PC-3 (cell line): Measurements from ENCODE around the gene GPR179. TPM values are rescaled to one million over a fixed set of nuclear protein-coding genes. Genes with fewer than 3 reads are reported as not detected.

Source experiments
- ATAC-seq: fragments of 200-7000 bp; cut with Tn5 transposase; 2 replicates; pipeline ENCODE4 v1.9.1; 2020; ENCODE audit warnings: mild to moderate bottlenecking, moderate library complexity
- BruUV-seq: library from RNA; stranded (reverse); fragments of 400-500 nt; replicated peaks from 2 replicates; lab custom pipeline; 2021; lab: Mats Ljungman, UMichigan
- CTCF ChIA-PET: fragments of 300-600 bp; sonication (Branson Sonifier 250); formaldehyde crosslinking; loops from one replicate; lab custom pipeline; 2022; ENCODE audit warnings: antibody characterized with exemption; lab: Charles Lee
- POLR2A ChIA-PET: fragments of 300-600 bp; sonication (Branson Sonifier 250); formaldehyde crosslinking; loops from one replicate; lab custom pipeline; 2022; ENCODE audit warnings: antibody characterized with exemption; ENCODE audit not compliant: unreplicated experiment; lab: Charles Lee
- DNase-seq: peaks from one replicate; pipeline ENCODE4 v3.0.0-alpha.2; 2015
- H2AFZ ChIP-seq: fragments of 300-600 bp; sonication (generic); 2 replicates; pipeline ENCODE4 v1.6.0; 2016; ENCODE audit warnings: antibody characterized with exemption, low read length
- H3F3A ChIP-seq: fragments of 300-600 bp; sonication (generic); one replicate; pipeline ENCODE4 v1.6.0; 2017; ENCODE audit warnings: antibody characterized with exemption, low read length, control low read depth, mild to moderate bottlenecking; ENCODE audit not compliant: unreplicated experiment
- H3K27ac ChIP-seq: fragments of 300-600 bp; sonication (generic); 2 replicates; pipeline ENCODE4 v1.5.1; 2016; ENCODE audit warnings: mild to moderate bottlenecking, low read length
- H3K27me3 ChIP-seq: fragments of 300-600 bp; sonication (generic); 2 replicates; pipeline ENCODE4 v1.6.1; 2016; ENCODE audit warnings: low read length, mixed read lengths
- H3K36me3 ChIP-seq: fragments of 300-600 bp; sonication (generic); 2 replicates; pipeline ENCODE4 v1.6.1; 2016; ENCODE audit warnings: low read depth, mixed run types, low read length, mixed read lengths
- H3K4me1 ChIP-seq: fragments of 300-600 bp; sonication (generic); 2 replicates; pipeline ENCODE4 v1.5.1; 2016; ENCODE audit warnings: low read length; ENCODE audit not compliant: insufficient read depth
- H3K4me2 ChIP-seq: fragments of 300-600 bp; sonication (generic); 2 replicates; pipeline ENCODE4 v1.6.0; 2016; ENCODE audit warnings: low read length
- H3K4me3 ChIP-seq: fragments of 300-600 bp; sonication (generic); 2 replicates; pipeline ENCODE4 v1.5.1; 2016; ENCODE audit warnings: mild to moderate bottlenecking, low read length, mixed read lengths
- H3K79me2 ChIP-seq: fragments of 300-600 bp; sonication (generic); 2 replicates; pipeline ENCODE4 v1.6.1; 2017; ENCODE audit warnings: low read length, mixed read lengths
- H3K9ac ChIP-seq: fragments of 300-600 bp; sonication (generic); 2 replicates; pipeline ENCODE4 v1.6.0; 2016; ENCODE audit warnings: mild to moderate bottlenecking, low read length
- H3K9me2 ChIP-seq: fragments of 300-600 bp; sonication (generic); replicated peaks from 2 replicates; pipeline ENCODE4 v1.6.1; 2016; ENCODE audit warnings: mixed run types, low read length, mixed read lengths
- H3K9me3 ChIP-seq: fragments of 300-600 bp; sonication (generic); 2 replicates; pipeline ENCODE4 v1.6.1; 2016; ENCODE audit warnings: low read length, mixed read lengths
- H4K20me1 ChIP-seq: fragments of 300-600 bp; sonication (generic); 2 replicates; pipeline ENCODE4 v1.6.1; 2016; ENCODE audit warnings: low read length, mixed read lengths
- EZH2 ChIP-seq: fragments of 300-600 bp; sonication (generic); IDR thresholded peaks from one replicate; pipeline ENCODE4 v1.6.1; 2017; ENCODE audit warnings: antibody characterized with exemption, mild to moderate bottlenecking, low read length; ENCODE audit not compliant: unreplicated experiment
- EZH2phosphoT487 ChIP-seq: fragments of 300-600 bp; sonication (generic); IDR thresholded peaks from 2 replicates; pipeline ENCODE4 v1.6.1; 2018; ENCODE audit warnings: mild to moderate bottlenecking, antibody characterized with exemption, low read length, borderline replicate concordance
- intact Hi-C: fragments of 100-400 bp; cut with micrococcal nuclease; formaldehyde crosslinking; loops from 2 replicates; pipeline ENCODE4 v1.9.0; 2023
- total RNA-seq: library from RNA; depleted of rRNA; stranded (reverse); fragments of >200 nt; gene quantifications from 2 replicates; pipeline ENCODE4 v1.2.3, GENCODE V29; 2014
- TF ChIP-seq, protein P1 (sequence below): fragments of 300-600 bp; sonication (generic); conservative IDR thresholded peaks from 2 replicates; pipeline ENCODE4 v1.5.1; 2017; ENCODE audit warnings: antibody characterized with exemption, low read depth, mild to moderate bottlenecking, low read length

GPR179 gene
- total RNA-seq, 1 experiment from 2014 or later, result not detected

DNA sequence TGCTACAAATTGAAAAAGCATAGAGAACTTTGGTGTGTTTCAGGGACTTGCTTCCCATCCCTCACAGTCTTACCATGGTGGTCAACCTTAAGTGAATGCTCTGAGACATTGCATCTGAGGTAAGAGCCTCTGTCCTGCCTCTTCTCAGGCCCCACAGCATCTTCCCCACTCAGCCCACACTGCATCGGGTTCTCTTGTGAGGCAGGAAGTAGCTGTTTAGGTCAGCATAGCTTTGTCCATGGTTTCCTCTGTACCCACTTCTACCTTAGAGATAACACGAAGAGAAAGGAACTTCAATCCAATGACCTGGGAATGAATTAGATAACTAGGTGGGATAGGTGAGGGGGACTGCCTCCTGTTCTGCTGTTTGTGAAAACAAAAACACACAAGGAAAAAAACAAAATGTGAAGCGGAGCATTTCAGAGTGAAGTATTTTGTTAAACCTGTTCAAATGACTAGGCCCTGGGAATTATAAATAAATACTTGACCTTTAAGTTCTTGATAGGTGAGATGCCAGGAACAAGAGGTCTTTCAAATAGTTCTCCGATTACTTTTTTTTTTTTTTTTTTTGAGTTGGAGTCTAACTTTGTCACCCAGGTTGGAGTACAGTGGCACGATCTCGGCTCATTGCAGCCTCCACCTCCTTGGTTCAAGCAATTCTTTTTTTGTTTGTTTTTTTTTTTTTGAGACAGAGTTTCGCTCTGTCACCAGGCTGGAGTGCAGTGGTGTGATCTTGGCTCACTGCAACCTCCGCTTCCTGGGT, 25.5 kb upstream of the GPR179 start:
- POLR2A ChIA-PET, result no interaction called here
- Histone ChIP-seq H3K9ac (no peak overlapping the region), H3K9me3 (no peaks in the 10 kb centered on the region), H3K4me1 (no peaks in the 10 kb centered on the region), H3K27me3 (no peaks in the 10 kb centered on the region), H3K36me3 (no peaks in the 10 kb centered on the region), H3K4me3 (no peak overlapping the region), H3K79me2 (no peaks in the 10 kb centered on the region), H3F3A (no peaks in the 10 kb centered on the region), H2AFZ (no peak overlapping the region), H3K27ac (no peak overlapping the region), H3K4me2 (no peak overlapping the region), H3K9me2 (no peaks in the 10 kb centered on the region), H4K20me1 (no peaks in the 10 kb centered on the region)
- ATAC-seq (no peak), DNase-seq (no peak)
- TF ChIP-seq, protein P1, sequence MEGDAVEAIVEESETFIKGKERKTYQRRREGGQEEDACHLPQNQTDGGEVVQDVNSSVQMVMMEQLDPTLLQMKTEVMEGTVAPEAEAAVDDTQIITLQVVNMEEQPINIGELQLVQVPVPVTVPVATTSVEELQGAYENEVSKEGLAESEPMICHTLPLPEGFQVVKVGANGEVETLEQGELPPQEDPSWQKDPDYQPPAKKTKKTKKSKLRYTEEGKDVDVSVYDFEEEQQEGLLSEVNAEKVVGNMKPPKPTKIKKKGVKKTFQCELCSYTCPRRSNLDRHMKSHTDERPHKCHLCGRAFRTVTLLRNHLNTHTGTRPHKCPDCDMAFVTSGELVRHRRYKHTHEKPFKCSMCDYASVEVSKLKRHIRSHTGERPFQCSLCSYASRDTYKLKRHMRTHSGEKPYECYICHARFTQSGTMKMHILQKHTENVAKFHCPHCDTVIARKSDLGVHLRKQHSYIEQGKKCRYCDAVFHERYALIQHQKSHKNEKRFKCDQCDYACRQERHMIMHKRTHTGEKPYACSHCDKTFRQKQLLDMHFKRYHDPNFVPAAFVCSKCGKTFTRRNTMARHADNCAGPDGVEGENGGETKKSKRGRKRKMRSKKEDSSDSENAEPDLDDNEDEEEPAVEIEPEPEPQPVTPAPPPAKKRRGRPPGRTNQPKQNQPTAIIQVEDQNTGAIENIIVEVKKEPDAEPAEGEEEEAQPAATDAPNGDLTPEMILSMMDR, result no peak
- TF ChIP-seq EZH2phosphoT487, result no peak
- TF ChIP-seq EZH2, result no peak
- intact Hi-C loops, result no loop called here
- no TSS peak for BruUV-seq
- CTCF ChIA-PET, result no interaction called here

DNA sequence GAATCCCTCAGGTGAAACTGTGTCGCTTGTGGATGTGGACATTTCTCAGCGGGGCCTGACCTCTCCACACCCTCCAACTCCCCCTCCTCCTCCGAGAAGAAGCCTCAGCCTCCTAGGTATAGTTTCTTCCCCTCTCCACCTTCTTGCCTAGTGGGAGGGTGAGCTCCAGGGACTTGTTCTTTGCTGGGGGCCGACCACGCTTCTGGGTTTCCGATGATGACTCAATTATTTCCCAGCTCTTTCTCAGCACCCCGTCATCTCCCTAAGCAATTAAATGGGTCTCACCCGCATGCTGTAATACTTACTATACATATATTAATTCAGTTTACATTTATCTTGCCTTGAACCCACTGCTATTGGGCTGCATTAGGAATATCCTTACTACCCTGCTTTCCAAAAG, 21.0 kb upstream of the GPR179 start:
- CTCF ChIA-PET, result no interaction called here

DNA sequence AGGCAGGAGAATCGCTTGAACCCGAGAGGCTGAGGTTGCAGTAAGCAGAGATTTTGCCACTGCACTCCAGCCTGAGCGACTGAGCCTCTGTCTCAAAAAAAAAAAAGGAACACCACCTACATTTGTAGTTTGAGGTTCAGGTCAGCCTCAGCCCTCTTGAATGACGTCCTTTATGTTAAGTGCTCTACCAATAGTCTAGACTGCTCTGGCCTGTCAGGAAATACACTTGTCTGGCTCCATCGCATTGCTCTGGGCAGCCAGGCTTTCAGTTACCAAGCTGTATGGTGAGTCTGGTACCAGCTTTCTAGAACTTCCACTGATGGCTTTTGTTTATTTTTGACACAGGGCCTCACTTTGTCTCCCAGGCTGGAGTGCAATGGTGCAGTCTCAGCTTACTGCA, 19.3 kb upstream of the GPR179 start:
- TF ChIP-seq EZH2phosphoT487, result no peak
- TF ChIP-seq, protein P1, result no peak
- no peak for TF ChIP-seq EZH2
- Histone ChIP-seq H3K9me3 (no peaks in the 10 kb centered on the region), H3K4me1 (no peaks in the 10 kb centered on the region), H3K4me3 (no peak overlapping the region), H3K9me2 (no peaks in the 10 kb centered on the region), H3K4me2 (no peak overlapping the region), H3F3A (no peaks in the 10 kb centered on the region), H3K79me2 (0 out of 2 replicates have a peak, but pooled peaks cover 2% of the 10 kb centered on the region), H3K36me3 (no peaks in the 10 kb centered on the region), H2AFZ (no peak overlapping the region), H4K20me1 (no peaks in the 10 kb centered on the region), H3K27me3 (no peaks in the 10 kb centered on the region), H3K27ac (no peak overlapping the region), H3K9ac (no peak overlapping the region)
- intact Hi-C loops, result no loop called here
- POLR2A ChIA-PET, result no interaction called here
- DNase-seq, result no peak
- BruUV-seq, result no TSS peak
- no peak for ATAC-seq
- CTCF ChIA-PET, result no interaction called here

More for the DNA sequence above, 21.0 kb upstream of the GPR179 start:
- H3K9me3 ChIP-seq, result no peaks in the 10 kb centered on the region
- no peaks in the 10 kb centered on the region for H3K27me3 ChIP-seq
- no peak overlapping the region for H3K4me3 ChIP-seq
- BruUV-seq, result no TSS peak
- no peak overlapping the region for H3K9ac ChIP-seq
- H3F3A ChIP-seq, result no peaks in the 10 kb centered on the region
- H3K4me1 ChIP-seq, result no peaks in the 10 kb centered on the region
- no peaks in the 10 kb centered on the region for H3K79me2 ChIP-seq
- POLR2A ChIA-PET, result no interaction called here
- H3K36me3 ChIP-seq, result no peaks in the 10 kb centered on the region
- DNase-seq (no peak), ATAC-seq (no peak)
- H3K4me2 ChIP-seq, result no peak overlapping the region
- TF ChIP-seq EZH2 (no peak), EZH2phosphoT487 (no peak)
- TF ChIP-seq, protein P1, result no peak
- no peaks in the 10 kb centered on the region for H4K20me1 ChIP-seq
- no peak overlapping the region for H3K27ac ChIP-seq
- no peak overlapping the region for H2AFZ ChIP-seq
- H3K9me2 ChIP-seq, result no peaks in the 10 kb centered on the region
- intact Hi-C loops, result no loop called here
